ENCODE results near the gene SELENON. TPM values are rescaled to one million over a fixed set of nuclear protein-coding genes. Genes with fewer than 3 reads are reported as not detected.

SELENON gene
- total and polyA plus RNA-seq, 2 of the 13 experiments (the other 11 are each of a cell fraction or from before 2014, with no cell fraction given) = 3.8 to 8.0 TPM

DNA sequence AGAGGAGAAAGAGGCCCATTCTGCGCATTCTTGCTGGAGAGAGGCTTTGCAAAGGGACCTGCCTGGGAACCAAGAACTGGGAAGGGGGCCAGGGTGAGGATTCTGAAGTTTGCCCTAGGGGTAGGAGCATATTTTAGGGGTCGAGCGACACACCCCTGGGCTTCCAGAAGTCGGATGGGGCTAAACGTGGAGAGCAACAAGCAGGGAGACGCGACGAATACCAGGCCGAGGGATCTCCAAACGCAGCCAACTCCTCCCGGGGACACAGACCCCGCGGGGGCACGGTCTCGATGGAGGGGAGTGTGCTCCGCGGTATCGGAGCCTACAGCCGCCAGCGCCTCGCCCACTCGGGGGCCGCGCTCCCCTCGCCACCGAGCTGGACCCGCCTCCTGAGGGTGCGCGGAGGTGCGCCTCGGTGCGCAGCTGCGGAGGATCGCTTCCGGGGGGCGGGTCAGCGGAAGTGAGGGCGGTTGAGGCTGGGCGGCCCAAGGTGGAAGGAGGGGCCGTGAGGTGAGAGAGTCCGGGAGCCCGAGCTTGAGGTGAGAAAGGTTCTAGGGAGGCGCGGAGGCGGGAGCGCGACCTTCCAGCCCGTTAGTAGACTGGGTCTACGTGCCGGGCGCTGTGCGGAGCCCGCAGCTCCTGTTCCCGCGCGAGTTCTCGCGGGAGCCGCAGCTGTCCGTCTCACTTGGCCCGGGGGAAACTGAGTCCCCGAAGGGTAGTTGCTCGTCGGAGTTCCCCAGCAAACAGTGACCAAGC, 19.7 kb downstream of the SELENON start, which contains the start of gene MTFR1L (continued):
- TF ChIP-seq, protein P1, sequence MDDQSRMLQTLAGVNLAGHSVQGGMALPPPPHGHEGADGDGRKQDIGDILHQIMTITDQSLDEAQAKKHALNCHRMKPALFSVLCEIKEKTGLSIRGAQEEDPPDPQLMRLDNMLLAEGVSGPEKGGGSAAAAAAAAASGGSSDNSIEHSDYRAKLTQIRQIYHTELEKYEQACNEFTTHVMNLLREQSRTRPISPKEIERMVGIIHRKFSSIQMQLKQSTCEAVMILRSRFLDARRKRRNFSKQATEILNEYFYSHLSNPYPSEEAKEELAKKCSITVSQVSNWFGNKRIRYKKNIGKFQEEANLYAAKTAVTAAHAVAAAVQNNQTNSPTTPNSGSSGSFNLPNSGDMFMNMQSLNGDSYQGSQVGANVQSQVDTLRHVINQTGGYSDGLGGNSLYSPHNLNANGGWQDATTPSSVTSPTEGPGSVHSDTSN (CRISPR knock-in tag; IDR thresholded peaks at IDR 0.05; ENCODE audit: borderline replicate concordance) = no peak
- TF ChIP-seq, protein P2, sequence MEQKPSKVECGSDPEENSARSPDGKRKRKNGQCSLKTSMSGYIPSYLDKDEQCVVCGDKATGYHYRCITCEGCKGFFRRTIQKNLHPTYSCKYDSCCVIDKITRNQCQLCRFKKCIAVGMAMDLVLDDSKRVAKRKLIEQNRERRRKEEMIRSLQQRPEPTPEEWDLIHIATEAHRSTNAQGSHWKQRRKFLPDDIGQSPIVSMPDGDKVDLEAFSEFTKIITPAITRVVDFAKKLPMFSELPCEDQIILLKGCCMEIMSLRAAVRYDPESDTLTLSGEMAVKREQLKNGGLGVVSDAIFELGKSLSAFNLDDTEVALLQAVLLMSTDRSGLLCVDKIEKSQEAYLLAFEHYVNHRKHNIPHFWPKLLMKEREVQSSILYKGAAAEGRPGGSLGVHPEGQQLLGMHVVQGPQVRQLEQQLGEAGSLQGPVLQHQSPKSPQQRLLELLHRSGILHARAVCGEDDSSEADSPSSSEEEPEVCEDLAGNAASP (CRISPR knock-in tag; IDR thresholded peaks at IDR 0.05; ENCODE audit: borderline replicate concordance) = peak; percentile 55; the same call in 1 of the 2 replicates
- TF ChIP-seq MYC (CRISPR knock-in tag; IDR thresholded peaks at IDR 0.05; ENCODE audit: borderline replicate concordance) = peak; percentile 86
- TF ChIP-seq, protein P3, sequence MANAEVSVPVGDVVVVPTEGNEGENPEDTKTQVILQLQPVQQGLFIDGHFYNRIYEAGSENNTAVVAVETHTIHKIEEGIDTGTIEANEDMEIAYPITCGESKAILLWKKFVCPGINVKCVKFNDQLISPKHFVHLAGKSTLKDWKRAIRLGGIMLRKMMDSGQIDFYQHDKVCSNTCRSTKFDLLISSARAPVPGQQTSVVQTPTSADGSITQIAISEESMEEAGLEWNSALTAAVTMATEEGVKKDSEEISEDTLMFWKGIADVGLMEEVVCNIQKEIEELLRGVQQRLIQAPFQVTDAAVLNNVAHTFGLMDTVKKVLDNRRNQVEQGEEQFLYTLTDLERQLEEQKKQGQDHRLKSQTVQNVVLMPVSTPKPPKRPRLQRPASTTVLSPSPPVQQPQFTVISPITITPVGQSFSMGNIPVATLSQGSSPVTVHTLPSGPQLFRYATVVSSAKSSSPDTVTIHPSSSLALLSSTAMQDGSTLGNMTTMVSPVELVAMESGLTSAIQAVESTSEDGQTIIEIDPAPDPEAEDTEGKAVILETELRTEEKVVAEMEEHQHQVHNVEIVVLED (CRISPR knock-in tag; IDR thresholded peaks at IDR 0.05; ENCODE audit: borderline replicate concordance) = peak; percentile 76
- no peak; the same call in 1 of the 2 replicates for TF ChIP-seq AKAP8 (CRISPR knock-in tag; IDR thresholded peaks at IDR 0.05)
- peak; percentile 55; the same call in 1 of the 2 replicates for TF ChIP-seq ZSCAN21 (CRISPR knock-in tag; IDR thresholded peaks at IDR 0.05; ENCODE audit: borderline replicate concordance)
- peak; percentile 73 for TF ChIP-seq ZNF451 (CRISPR knock-in tag; IDR thresholded peaks at IDR 0.05)
- TF ChIP-seq SSRP1 (CRISPR knock-in tag; IDR thresholded peaks at IDR 0.05) = no peak
- peak; percentile 14 for TF ChIP-seq XRCC5 (optimal IDR thresholded peaks at IDR 0.05; ENCODE audit: low read length)
- TF ChIP-seq HCFC1 (IDR thresholded peaks at IDR 0.05; ENCODE audit: low read depth, low read length) = peak; percentile 16; the same call in 1 of the 2 replicates
- TF ChIP-seq TARDBP (CRISPR knock-in tag; IDR thresholded peaks at IDR 0.05) = peak; percentile 86; the same call in 1 of the 2 replicates
- TF ChIP-seq CBFB (CRISPR knock-in tag; IDR thresholded peaks at IDR 0.05) = 0 out of 2 replicates have a peak, but pooled peaks have one; percentile 32
- TF ChIP-seq ZSCAN25 (CRISPR knock-in tag; IDR thresholded peaks at IDR 0.05) = no peak
- TF ChIP-seq, protein P4, sequence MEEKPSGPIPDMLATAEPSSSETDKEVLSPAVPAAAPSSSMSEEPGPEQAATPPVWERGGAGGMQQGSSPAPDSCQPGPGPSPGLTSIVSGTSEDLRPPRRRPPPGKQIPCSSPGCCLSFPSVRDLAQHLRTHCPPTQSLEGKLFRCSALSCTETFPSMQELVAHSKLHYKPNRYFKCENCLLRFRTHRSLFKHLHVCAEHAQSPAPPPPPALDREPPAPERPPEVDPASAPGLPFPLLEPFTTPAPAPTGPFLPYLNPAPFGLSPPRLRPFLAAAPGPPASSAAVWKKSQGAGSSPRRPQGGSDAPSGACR (CRISPR knock-in tag; IDR thresholded peaks at IDR 0.05) = peak; percentile 84; the same call in 1 of the 2 replicates
- TF ChIP-seq, protein P5, sequence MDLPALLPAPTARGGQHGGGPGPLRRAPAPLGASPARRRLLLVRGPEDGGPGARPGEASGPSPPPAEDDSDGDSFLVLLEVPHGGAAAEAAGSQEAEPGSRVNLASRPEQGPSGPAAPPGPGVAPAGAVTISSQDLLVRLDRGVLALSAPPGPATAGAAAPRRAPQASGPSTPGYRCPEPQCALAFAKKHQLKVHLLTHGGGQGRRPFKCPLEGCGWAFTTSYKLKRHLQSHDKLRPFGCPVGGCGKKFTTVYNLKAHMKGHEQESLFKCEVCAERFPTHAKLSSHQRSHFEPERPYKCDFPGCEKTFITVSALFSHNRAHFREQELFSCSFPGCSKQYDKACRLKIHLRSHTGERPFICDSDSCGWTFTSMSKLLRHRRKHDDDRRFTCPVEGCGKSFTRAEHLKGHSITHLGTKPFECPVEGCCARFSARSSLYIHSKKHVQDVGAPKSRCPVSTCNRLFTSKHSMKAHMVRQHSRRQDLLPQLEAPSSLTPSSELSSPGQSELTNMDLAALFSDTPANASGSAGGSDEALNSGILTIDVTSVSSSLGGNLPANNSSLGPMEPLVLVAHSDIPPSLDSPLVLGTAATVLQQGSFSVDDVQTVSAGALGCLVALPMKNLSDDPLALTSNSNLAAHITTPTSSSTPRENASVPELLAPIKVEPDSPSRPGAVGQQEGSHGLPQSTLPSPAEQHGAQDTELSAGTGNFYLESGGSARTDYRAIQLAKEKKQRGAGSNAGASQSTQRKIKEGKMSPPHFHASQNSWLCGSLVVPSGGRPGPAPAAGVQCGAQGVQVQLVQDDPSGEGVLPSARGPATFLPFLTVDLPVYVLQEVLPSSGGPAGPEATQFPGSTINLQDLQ (CRISPR knock-in tag; IDR thresholded peaks at IDR 0.05) = peak; percentile 21; the same call in 1 of the 2 replicates
- peak; percentile 61; the same call in 1 of the 2 replicates for TF ChIP-seq RXRB (CRISPR knock-in tag; IDR thresholded peaks at IDR 0.05; ENCODE audit: borderline replicate concordance)
- TF ChIP-seq ZMAT3 (CRISPR knock-in tag; conservative IDR thresholded peaks at IDR 0.05) = 0 out of 2 replicates have a peak, but pooled peaks have one; percentile 47
- no peak for TF ChIP-seq REXO4 (CRISPR knock-in tag; IDR thresholded peaks at IDR 0.05; ENCODE audit: borderline replicate concordance)
- TF ChIP-seq, protein P6, sequence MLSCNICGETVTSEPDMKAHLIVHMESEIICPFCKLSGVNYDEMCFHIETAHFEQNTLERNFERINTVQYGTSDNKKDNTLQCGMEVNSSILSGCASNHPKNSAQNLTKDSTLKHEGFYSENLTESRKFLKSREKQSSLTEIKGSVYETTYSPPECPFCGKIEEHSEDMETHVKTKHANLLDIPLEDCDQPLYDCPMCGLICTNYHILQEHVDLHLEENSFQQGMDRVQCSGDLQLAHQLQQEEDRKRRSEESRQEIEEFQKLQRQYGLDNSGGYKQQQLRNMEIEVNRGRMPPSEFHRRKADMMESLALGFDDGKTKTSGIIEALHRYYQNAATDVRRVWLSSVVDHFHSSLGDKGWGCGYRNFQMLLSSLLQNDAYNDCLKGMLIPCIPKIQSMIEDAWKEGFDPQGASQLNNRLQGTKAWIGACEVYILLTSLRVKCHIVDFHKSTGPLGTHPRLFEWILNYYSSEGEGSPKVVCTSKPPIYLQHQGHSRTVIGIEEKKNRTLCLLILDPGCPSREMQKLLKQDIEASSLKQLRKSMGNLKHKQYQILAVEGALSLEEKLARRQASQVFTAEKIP (CRISPR knock-in tag; IDR thresholded peaks at IDR 0.05; ENCODE audit: borderline replicate concordance) = no peak
